ENCODE data around the gene RALGAPA2. TPM values are rescaled to one million over a fixed set of nuclear protein-coding genes. Genes with fewer than 3 reads are reported as not detected.

Gene RALGAPA2
- total and polyA plus RNA-seq, 2 of the 13 experiments (the other 11 are each of a cell fraction or from before 2014, with no cell fraction given), result 13.8 to 17.7 TPM

DNA sequence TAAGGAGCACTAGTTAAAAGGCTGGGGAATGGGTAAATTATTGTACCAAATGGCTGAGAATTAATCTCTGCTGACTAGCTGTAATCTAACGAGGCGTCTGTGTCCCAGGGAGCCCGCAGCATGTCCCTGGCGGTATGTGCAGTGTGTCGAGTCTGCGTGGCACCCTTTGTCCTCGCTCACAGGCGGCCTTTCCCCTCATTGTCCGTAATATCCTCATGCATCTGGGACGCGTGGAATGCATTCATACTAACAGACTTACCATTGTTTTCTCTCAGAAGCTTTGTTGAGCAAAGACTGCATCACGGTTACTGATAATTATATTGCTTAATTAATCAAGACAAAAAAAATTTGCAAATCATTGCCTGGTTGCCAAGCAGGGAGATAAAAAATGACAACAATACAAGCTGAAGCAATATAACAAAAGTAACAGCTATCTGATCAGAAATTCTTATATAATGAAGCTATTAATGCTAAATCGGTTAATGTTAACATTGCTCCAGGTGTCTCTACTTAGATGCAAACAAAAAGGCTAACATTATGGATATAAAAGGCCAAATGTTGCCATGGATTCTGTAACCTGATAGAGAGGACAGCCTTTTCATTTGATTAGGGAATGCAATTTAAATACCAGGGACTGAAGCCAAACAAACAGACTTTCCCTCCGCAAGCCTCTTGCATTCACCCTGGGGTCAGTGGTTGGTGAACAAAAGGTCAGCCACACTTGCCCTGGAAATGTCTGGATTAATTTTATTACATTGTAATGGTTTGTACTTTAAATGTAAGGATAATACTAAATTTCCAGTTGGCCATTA, 219.7 kb downstream of the RALGAPA2 start (continued):
- TF ChIP-seq, protein P1, sequence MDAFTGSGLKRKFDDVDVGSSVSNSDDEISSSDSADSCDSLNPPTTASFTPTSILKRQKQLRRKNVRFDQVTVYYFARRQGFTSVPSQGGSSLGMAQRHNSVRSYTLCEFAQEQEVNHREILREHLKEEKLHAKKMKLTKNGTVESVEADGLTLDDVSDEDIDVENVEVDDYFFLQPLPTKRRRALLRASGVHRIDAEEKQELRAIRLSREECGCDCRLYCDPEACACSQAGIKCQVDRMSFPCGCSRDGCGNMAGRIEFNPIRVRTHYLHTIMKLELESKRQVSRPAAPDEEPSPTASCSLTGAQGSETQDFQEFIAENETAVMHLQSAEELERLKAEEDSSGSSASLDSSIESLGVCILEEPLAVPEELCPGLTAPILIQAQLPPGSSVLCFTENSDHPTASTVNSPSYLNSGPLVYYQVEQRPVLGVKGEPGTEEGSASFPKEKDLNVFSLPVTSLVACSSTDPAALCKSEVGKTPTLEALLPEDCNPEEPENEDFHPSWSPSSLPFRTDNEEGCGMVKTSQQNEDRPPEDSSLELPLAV (CRISPR knock-in tag; conservative IDR thresholded peaks at IDR 0.05; ENCODE audit: low read depth), result no peak
- TF ChIP-seq PCBP1 (IDR thresholded peaks at IDR 0.05; ENCODE audit: borderline replicate concordance, low read depth, low read length) (no peak), SP140L (CRISPR knock-in tag; IDR thresholded peaks at IDR 0.05; ENCODE audit: borderline replicate concordance) (no peak), POLR2AphosphoS5 (IDR thresholded peaks at IDR 0.05; ENCODE audit: low read depth, low read length) (no peak)
- TF ChIP-seq, protein P2, sequence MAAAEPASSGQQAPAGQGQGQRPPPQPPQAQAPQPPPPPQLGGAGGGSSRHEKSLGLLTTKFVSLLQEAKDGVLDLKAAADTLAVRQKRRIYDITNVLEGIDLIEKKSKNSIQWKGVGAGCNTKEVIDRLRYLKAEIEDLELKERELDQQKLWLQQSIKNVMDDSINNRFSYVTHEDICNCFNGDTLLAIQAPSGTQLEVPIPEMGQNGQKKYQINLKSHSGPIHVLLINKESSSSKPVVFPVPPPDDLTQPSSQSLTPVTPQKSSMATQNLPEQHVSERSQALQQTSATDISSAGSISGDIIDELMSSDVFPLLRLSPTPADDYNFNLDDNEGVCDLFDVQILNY (CRISPR knock-in tag; conservative IDR thresholded peaks at IDR 0.05), result no peak
- TF ChIP-seq, protein P3, sequence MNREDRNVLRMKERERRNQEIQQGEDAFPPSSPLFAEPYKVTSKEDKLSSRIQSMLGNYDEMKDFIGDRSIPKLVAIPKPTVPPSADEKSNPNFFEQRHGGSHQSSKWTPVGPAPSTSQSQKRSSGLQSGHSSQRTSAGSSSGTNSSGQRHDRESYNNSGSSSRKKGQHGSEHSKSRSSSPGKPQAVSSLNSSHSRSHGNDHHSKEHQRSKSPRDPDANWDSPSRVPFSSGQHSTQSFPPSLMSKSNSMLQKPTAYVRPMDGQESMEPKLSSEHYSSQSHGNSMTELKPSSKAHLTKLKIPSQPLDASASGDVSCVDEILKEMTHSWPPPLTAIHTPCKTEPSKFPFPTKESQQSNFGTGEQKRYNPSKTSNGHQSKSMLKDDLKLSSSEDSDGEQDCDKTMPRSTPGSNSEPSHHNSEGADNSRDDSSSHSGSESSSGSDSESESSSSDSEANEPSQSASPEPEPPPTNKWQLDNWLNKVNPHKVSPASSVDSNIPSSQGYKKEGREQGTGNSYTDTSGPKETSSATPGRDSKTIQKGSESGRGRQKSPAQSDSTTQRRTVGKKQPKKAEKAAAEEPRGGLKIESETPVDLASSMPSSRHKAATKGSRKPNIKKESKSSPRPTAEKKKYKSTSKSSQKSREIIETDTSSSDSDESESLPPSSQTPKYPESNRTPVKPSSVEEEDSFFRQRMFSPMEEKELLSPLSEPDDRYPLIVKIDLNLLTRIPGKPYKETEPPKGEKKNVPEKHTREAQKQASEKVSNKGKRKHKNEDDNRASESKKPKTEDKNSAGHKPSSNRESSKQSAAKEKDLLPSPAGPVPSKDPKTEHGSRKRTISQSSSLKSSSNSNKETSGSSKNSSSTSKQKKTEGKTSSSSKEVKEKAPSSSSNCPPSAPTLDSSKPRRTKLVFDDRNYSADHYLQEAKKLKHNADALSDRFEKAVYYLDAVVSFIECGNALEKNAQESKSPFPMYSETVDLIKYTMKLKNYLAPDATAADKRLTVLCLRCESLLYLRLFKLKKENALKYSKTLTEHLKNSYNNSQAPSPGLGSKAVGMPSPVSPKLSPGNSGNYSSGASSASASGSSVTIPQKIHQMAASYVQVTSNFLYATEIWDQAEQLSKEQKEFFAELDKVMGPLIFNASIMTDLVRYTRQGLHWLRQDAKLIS (CRISPR knock-in tag; IDR thresholded peaks at IDR 0.05), result no peak

All from HepG2 (cell line).